Lower lobe of right lung (tissue), 2 donors: ENCODE measurements around the gene KRT7. TPM values are rescaled to one million over a fixed set of nuclear protein-coding genes. Genes with fewer than 3 reads are reported as not detected.

Source experiments
- ATAC-seq, 2 donors: fragments of 200-7000 bp; cut with Tn5 transposase; one replicate each; pipeline ENCODE4 v1.9.1; 2020 to 2022; ENCODE audit warnings: mild to moderate bottlenecking in 2 of 2, moderate library complexity in 2 of 2
- DNase-seq: peaks from one replicate; pipeline ENCODE4 v3.0.0-alpha.2; 2020
- H3K27ac ChIP-seq: fragments of 200-600 bp; one replicate; pipeline ENCODE4 v1.8.0; 2022
- H3K27me3 ChIP-seq: fragments of 200-600 bp; one replicate; pipeline ENCODE4 v1.8.0; 2022; ENCODE audit warnings: low read depth
- H3K36me3 ChIP-seq: fragments of 200-600 bp; one replicate; pipeline ENCODE4 v1.8.0; 2022; ENCODE audit warnings: mild to moderate bottlenecking
- H3K4me1 ChIP-seq: fragments of 200-600 bp; one replicate; pipeline ENCODE4 v1.8.0; 2022
- H3K4me3 ChIP-seq: fragments of 200-600 bp; one replicate; pipeline ENCODE4 v1.8.0; 2022; ENCODE audit warnings: mild to moderate bottlenecking
- H3K9me3 ChIP-seq: fragments of 200-600 bp; one replicate; pipeline ENCODE4 v1.8.0; 2022
- intact Hi-C: fragments of 100-400 bp; cut with DNase I; formaldehyde crosslinking; loops from one replicate; pipeline ENCODE4 v1.11.0; 2022
- total RNA-seq: library from RNA; stranded (reverse); fragmentation: NEBNext Ultra II Directional; extraction: Animal tissue kit (Norgen Biotek cat#: 25700); gene quantifications from one replicate; pipeline ENCODE4 v1.2.1, GENCODE V29; 2021
- TF ChIP-seq, protein P1 (sequence below): fragments of 200-600 bp; IDR thresholded peaks from one replicate; pipeline ENCODE4 v1.8.0; 2022; ENCODE audit warnings: antibody characterized with exemption, mild to moderate bottlenecking
- donor health status: DM: no; HTN: yes; CAD: no; lungs with severe emphysema.

KRT7 gene
- total RNA-seq, 1 donor from 2014 or later: 257 TPM

GRCh38 chr12:52186118-52186840 is 46.8 kb upstream of the KRT7 start:
- intact Hi-C loops: no loop called here
- no peaks in the 10 kb centered on the region for H3K9me3 ChIP-seq
- TF ChIP-seq, protein P1, sequence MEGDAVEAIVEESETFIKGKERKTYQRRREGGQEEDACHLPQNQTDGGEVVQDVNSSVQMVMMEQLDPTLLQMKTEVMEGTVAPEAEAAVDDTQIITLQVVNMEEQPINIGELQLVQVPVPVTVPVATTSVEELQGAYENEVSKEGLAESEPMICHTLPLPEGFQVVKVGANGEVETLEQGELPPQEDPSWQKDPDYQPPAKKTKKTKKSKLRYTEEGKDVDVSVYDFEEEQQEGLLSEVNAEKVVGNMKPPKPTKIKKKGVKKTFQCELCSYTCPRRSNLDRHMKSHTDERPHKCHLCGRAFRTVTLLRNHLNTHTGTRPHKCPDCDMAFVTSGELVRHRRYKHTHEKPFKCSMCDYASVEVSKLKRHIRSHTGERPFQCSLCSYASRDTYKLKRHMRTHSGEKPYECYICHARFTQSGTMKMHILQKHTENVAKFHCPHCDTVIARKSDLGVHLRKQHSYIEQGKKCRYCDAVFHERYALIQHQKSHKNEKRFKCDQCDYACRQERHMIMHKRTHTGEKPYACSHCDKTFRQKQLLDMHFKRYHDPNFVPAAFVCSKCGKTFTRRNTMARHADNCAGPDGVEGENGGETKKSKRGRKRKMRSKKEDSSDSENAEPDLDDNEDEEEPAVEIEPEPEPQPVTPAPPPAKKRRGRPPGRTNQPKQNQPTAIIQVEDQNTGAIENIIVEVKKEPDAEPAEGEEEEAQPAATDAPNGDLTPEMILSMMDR: no peak
- H3K4me3 ChIP-seq: no peak overlapping the region
- no peak overlapping the region for H3K27ac ChIP-seq
- H3K27me3 ChIP-seq: no peaks in the 10 kb centered on the region
- DNase-seq: no peak
- no peaks in the 10 kb centered on the region for H3K36me3 ChIP-seq
- H3K4me1 ChIP-seq: peaks cover 24% of the 10 kb centered on the region
- no peak for ATAC-seq

GRCh38 chr12:52187206-52187605 is 45.8 kb upstream of the KRT7 start:
- Histone ChIP-seq H3K27ac (no peak overlapping the region), H3K36me3 (no peaks in the 10 kb centered on the region), H3K4me3 (no peak overlapping the region), H3K9me3 (no peaks in the 10 kb centered on the region), H3K4me1 (peaks cover 33% of the 10 kb centered on the region), H3K27me3 (no peaks in the 10 kb centered on the region)
- intact Hi-C loops: no loop called here
- TF ChIP-seq, protein P1: no peak
- DNase-seq (no peak), ATAC-seq (no peak)

DNA sequence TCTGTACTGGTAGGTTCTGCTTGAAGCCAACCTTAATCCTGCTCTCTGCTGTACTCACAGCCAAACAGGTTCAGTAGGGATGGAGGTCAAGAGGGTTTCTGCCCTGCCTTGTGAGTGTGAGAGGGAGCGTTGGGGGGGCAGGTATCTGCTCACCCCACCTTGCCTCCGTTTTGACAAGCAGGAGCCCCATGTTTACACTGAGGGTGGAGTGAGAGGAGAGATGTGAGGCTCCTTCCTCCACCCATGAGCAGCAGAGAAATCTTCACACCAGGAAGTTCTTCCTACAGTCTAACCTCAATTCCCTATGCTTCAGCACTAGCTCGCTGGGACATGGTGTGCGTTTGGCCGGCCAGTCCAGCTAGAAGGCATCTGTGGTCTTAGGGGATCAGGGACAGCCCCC is 45.4 kb upstream of the KRT7 start:
- ATAC-seq (no peak), DNase-seq (no peak)
- TF ChIP-seq, protein P1: no peak
- intact Hi-C loops: no loop called here
- Histone ChIP-seq H3K9me3 (no peaks in the 10 kb centered on the region), H3K27ac (no peak overlapping the region), H3K36me3 (no peaks in the 10 kb centered on the region), H3K27me3 (no peaks in the 10 kb centered on the region), H3K4me1 (peaks cover 38% of the 10 kb centered on the region), H3K4me3 (no peak overlapping the region)

DNA sequence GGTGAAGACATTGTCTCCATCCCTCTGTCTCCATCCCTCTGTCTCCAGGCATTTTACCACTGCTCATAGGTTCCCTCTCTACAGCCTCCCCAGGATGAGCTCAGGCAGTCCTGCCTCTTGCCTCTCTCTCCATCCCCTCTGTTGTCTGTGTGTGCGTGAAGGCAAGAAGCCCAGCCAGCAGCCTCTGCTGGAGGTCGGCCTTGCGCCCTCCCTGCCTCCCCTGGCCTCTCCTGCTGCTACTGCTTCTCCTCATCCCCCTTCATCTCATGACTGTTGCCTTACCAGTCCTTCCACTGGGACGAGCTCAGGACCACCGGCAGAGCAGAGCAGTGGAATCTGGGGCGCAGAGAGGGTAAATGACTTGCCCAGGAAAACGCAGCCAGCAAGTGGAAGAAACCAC is 44.4 kb upstream of the KRT7 start:
- Histone ChIP-seq H3K9me3 (no peaks in the 10 kb centered on the region), H3K27ac (no peak overlapping the region), H3K36me3 (no peaks in the 10 kb centered on the region), H3K4me3 (no peak overlapping the region), H3K27me3 (no peaks in the 10 kb centered on the region), H3K4me1 (peaks cover 48% of the 10 kb centered on the region)
- intact Hi-C loops: no loop called here
- TF ChIP-seq, protein P1: no peak
- ATAC-seq (no peak), DNase-seq (no peak)

- TF ChIP-seq, protein P1: no peak
- Histone ChIP-seq H3K4me1 (peaks cover 57% of the 10 kb centered on the region), H3K27ac (no peak overlapping the region)
Observed at GRCh38 chr12:52189376-52190174, 43.5 kb upstream of the KRT7 start.

More at GRCh38 chr12:52189376-52190174, 43.5 kb upstream of the KRT7 start:
- Histone ChIP-seq H3K36me3 (no peaks in the 10 kb centered on the region), H3K9me3 (no peaks in the 10 kb centered on the region), H3K27me3 (no peaks in the 10 kb centered on the region), H3K4me3 (no peak overlapping the region)
- intact Hi-C loops: no loop called here
- no peak for DNase-seq
- no peak for ATAC-seq
